AG04450 (cell line): ENCODE measurements around the gene KIF5A. TPM values are rescaled to one million over a fixed set of nuclear protein-coding genes. Genes with fewer than 3 reads are reported as not detected.
"Not testable (repeated sequence)": the region's sequence is repeated elsewhere in the genome, so short reads cannot be mapped to it uniquely, and the experiment has no call there.

Experiments
- CTCF ChIA-PET: fragments of 300-600, 350-600 bp; formaldehyde crosslinking; extraction: SDS; loops from one replicate; lab custom pipeline; 2022; ENCODE audit warnings: antibody characterized with exemption, inconsistent platforms; lab: Charles Lee
- POLR2A ChIA-PET: fragments of 350-600 bp; formaldehyde crosslinking; extraction: SDS; loops from one replicate; lab custom pipeline; 2021; ENCODE audit warnings: antibody characterized with exemption, inconsistent platforms; lab: Yijun Ruan, JAX
- DNase-seq: peaks from one replicate; pipeline ENCODE4 v3.0.0-alpha.2; 2011; ENCODE audit warnings: low read depth, low spot score
- H3K27ac ChIP-seq: one replicate; pipeline ENCODE4 v1.5.1; 2012; ENCODE audit warnings: low read depth, low read length, control low read depth
- H3K27me3 ChIP-seq: one replicate; pipeline ENCODE4 v1.6.0; 2012; ENCODE audit warnings: low read length; ENCODE audit not compliant: control insufficient read depth, insufficient read depth
- H3K4me3 ChIP-seq: 2 replicates; pipeline ENCODE4 v1.5.1; 2011; ENCODE audit warnings: mild to moderate bottlenecking, low read depth, low read length, control low read depth
- H3K9me3 ChIP-seq: 2 replicates; pipeline ENCODE4 v1.5.1; 2012; ENCODE audit warnings: low read length; ENCODE audit not compliant: control insufficient read depth, insufficient read depth
- polyA plus RNA-seq: library from polyadenylated mRNA; depleted of rRNA; stranded (reverse); fragments of >200 nt; gene quantifications from 2 replicates; pipeline ENCODE4 v1.2.3, GENCODE V29; 2011
- TF ChIP-seq, protein P1 (sequence below): IDR thresholded peaks from 2 replicates; pipeline ENCODE4 v1.5.1; 2011; ENCODE audit warnings: low read depth, low read length, control low read depth, inconsistent platforms

KIF5A gene
- polyA plus RNA-seq, 1 experiment: 0.45 TPM

DNA sequence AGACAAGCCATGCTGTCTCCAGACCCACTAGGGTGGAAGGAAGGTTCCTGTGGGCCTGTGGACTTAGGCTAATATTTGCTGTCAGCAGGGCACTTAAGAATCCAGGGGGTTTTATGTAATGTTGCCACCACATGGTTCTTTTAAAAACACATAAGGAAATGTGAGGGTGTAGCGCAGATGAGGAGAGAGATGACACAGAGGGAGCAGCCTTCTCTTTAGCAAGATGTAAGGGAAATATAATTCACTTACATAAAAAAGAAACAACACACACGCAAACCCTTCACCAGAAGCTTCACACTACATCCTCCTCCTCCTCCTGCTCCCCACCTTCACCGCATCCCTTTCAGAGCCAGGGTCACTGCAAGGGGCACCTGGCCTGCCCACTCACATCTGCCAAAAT is 36.3 kb downstream of the KIF5A start:
- H3K27me3 ChIP-seq: peaks cover 20% of the 10 kb centered on the region
- H3K27ac ChIP-seq: no peak overlapping the region
- DNase-seq: no peak
- ChIA-PET POLR2A (no interaction called here), CTCF (interaction anchor here (0.9 to 6.7 kb wide), 4 partner anchors 36 to 148 kb away, joined by 11 to 112 read pairs (median 48); partner anchors contain the start of genes B4GALNT1 and OS9)
- H3K9me3 ChIP-seq: no peaks in the 10 kb centered on the region; the same call in 1 of the 2 replicates
- TF ChIP-seq, protein P1, sequence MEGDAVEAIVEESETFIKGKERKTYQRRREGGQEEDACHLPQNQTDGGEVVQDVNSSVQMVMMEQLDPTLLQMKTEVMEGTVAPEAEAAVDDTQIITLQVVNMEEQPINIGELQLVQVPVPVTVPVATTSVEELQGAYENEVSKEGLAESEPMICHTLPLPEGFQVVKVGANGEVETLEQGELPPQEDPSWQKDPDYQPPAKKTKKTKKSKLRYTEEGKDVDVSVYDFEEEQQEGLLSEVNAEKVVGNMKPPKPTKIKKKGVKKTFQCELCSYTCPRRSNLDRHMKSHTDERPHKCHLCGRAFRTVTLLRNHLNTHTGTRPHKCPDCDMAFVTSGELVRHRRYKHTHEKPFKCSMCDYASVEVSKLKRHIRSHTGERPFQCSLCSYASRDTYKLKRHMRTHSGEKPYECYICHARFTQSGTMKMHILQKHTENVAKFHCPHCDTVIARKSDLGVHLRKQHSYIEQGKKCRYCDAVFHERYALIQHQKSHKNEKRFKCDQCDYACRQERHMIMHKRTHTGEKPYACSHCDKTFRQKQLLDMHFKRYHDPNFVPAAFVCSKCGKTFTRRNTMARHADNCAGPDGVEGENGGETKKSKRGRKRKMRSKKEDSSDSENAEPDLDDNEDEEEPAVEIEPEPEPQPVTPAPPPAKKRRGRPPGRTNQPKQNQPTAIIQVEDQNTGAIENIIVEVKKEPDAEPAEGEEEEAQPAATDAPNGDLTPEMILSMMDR: no peak
- no peak overlapping the region for H3K4me3 ChIP-seq

DNA sequence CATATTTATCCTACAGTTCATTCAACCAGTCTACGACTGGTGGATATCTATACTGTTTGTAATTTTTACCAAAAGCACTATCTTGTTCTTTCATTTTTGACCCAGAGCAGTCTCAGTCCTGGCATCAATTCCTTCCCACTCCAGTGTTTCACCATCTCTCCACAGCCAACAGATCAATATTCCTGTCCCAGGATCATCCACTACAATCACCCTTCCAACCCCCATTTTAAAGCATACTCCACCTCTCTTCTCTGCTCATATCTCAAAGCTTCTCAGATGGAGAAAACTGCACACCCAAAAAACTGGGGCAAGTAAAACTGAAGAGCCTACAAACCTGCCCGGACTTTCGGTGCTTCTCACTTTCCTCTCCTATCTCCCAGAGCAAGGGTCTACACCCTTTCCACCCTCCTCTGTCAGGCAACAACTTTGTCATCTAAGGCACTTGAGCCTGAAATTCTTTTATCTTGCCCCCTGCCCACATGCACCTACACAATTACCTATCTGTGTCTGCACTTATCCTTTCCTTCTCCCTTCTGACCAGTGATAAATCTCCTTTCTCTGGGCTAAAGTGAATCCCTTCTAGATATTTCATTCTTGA is 37.1 kb downstream of the KIF5A start:
- TF ChIP-seq, protein P1: no peak
- ChIA-PET CTCF (interaction anchor here (4.3 kb wide), 1 partner anchor 47 kb away, joined by 59 read pairs; the partner anchor contains the start of gene B4GALNT1), POLR2A (no interaction called here)
- no peak for DNase-seq
- Histone ChIP-seq H3K9me3 (no peaks in the 10 kb centered on the region; the same call in 1 of the 2 replicates), H3K4me3 (no peak overlapping the region), H3K27ac (no peak overlapping the region), H3K27me3 (peaks cover 20% of the 10 kb centered on the region)

DNA sequence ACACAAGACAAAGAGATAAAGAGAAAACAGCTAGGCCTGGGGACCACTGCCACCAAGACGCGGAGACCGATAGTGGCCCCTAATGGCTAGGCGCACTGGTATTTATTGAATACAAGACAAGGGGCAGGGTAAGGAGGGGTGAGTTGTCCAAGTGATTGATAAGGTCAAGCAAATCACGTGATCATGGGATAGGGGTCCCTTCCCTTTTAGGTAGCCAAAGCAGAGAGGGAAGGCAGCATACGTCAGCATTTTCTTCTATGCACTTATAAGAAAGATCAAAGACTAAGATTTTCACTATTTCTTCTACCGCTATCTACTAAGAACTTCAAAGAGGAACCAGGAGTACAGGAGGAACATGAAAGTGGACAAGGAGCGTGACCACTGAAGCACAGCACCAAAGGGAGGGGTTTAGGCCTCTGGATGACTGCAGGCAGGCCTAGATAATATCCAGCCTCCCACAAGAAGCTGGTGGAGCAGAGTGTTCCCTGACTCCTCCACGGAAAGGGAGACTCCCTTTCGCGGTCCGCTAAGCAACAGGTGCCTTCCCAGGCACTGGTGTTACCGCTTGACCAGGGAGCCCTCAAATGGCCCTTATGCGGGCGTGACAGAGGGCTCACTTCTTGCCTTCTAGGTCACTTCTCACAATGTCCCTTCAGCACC is 39.2 kb downstream of the KIF5A start:
- DNase-seq, H3K9me3 ChIP-seq, POLR2A ChIA-PET, H3K4me3 ChIP-seq, H3K27ac ChIP-seq: not testable (repeated sequence)
- CTCF ChIA-PET: interaction anchor here (1.4 kb wide), 1 partner anchor 44 kb away, joined by 4 read pairs; the partner anchor contains the start of gene B4GALNT1
- H3K27me3 ChIP-seq: peaks cover 18% of the 10 kb centered on the region

DNA sequence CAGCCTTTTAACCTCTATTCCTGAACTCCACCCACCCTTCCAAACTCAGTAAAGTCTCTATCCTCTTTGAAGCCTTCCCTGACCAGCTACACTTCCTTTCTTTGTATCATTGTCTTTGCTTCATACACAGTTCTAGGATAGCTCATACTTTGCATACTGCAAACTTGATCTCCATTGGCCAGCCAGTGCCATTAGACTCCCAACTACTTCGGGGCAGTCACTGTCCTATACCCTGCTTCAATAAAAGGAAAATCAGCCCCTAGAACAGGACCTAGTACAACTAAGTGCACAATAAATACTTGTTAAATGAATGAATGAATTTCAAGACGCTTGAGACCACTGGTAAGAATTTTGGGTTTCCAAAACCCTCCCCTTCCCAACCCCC is 40.6 kb downstream of the KIF5A start:
- CTCF ChIA-PET: interaction anchor here (0.6 to 2.1 kb wide), 3 partner anchors 19 to 136 kb away, joined by 4 to 6 read pairs (median 6); partner anchors contain the start of gene B4GALNT1
- no peak overlapping the region for H3K27ac ChIP-seq
- DNase-seq: no peak
- peaks cover 16% of the 10 kb centered on the region for H3K27me3 ChIP-seq
- H3K4me3 ChIP-seq: peak overlapping the region; percentile 84
- H3K9me3 ChIP-seq: no peaks in the 10 kb centered on the region; the same call in 1 of the 2 replicates
- POLR2A ChIA-PET: no interaction called here
- TF ChIP-seq, protein P1: no peak

DNA sequence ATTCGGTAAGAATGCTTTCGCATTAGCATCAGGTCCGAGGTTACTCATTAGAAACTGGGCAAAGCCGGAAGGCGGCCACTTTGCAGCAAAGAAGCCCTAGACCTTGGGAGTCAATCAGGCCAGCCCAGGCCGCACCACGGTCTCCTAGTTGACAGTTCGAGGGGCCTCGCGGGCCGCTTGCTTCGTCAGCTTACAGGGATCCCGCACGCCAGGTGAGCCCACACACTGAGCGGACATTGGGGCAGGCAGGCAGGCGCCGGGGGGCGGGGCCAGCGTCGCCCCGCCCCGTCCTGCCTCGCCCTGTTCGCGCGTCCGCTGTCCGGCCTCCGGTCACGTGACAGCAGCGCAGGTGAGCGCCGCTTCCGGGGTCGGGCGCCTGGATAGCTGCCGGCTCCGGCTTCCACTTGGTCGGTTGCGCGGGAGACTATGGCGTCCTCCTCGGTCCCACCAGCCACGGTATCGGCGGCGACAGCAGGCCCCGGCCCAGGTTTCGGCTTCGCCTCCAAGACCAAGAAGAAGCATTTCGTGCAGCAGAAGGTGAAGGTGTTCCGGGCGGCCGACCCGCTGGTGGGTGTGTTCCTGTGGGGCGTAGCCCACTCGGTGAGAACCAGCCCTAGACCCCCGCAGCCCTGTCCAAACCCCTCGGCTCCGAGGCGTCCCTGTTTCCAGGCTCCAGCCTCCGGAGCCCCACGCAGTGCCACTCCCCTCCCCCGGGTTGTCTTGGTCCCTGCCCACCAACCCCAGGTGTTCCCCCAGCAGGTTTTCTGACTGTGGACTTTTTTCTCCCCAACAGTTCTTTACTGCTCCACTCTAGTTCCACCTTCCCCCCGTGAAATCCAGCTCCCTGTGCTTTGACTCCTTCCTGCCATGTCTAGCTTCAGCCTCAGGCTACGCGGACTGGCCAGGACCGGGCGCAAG is 41.3 kb downstream of the KIF5A start, which contains the start of gene PIP4K2C:
Gene PIP4K2C, plus strand, starts transcription at position 329 of the 918 bp plus-strand sequence. Its CDS starts 98 bp downstream, at position 427.
- Histone ChIP-seq H3K27ac (no peak within 1 kb of the TSS), H3K4me3 (peak within 1 kb of the TSS; percentile 84), H3K9me3 (no peaks in the 10 kb centered on the region; the same call in 1 of the 2 replicates), H3K27me3 (peaks cover 13% of the 10 kb centered on the region)
- TF ChIP-seq, protein P1: no peak
- POLR2A ChIA-PET: no interaction called here
- DNase-seq: no peak
- CTCF ChIA-PET: interaction anchor here (0.7 to 3.7 kb wide), 6 partner anchors 8 to 135 kb away, joined by 3 to 52 read pairs (median 4); partner anchors contain the start of gene B4GALNT1
